Endometrial microvascular endothelial cells (primary cell): ENCODE measurements around the gene VPS50. TPM values are rescaled to one million over a fixed set of nuclear protein-coding genes. Genes with fewer than 3 reads are reported as not detected.

ENCODE experiments used
- in situ Hi-C: cut with HindIII; loops from 2 replicates; pipeline ENCODE4 v1.10.0; 2017; ENCODE audit warnings: low sequenced_read_pairs, low pct_unique_long_range_greater_than_20kb; ENCODE audit errors: inconsistent ontology term
- total RNA-seq: library from RNA; depleted of rRNA; stranded (reverse); fragments of >200 nt; gene quantifications from one replicate; pipeline ENCODE4 v1.2.3, GENCODE V29; 2015; ENCODE audit errors: inconsistent ontology term

Gene VPS50
- total RNA-seq, 1 donor from 2014 or later: 15.8 TPM

- in situ Hi-C loops: no loop called here
Measured at GRCh38 chr7:93374345-93374940, 142.3 kb downstream of the VPS50 start.

DNA sequence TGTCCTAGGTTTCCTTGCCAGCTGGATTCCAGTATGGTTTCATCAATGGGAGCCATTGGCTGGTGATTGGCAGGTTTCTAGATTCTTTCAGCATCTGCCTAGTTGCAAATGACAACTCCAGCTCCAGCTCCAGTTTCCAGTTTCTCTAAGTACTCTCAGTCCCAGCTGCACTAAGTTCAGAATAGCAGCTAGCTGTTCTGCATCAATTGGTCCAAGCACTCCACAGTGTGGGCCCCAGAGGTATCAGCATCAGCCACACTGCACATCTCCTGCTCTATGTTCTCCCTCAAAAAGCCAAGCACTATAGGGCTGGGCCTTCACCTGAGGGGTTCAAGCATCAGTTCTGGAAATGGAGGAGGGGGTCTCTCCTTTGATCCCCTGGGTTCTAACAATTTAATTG is 143.4 kb downstream of the VPS50 start:
- in situ Hi-C loops: no loop called here

DNA sequence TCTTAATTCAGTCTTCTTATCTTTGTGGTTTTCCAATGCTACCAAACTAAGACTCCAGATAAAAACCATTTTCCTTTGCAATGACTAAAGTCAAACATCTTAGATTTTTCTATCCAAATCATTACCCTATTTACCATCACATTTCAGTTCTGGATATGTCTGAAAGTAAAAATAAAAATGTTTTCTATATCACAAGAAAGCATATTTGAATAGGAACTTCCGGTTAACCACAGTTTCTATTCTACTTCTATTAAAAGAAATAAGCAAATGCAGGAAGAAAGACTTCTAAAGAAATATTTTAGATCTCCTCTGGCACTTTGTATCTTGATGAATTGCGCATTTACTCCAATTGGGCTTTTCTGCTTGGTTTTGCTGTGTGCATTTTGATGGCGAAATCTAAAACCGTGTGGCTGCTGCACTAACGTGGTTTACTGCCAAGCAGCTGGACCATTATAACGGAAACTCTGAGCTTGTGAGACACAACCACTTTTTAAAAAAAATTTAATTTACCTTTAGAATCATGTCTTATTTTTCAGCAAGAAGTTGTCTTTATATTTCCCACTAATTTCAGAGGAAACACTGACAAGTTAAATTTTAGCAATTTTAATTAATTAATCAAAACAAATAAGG is 146.1 kb downstream of the VPS50 start:
- in situ Hi-C loops: no loop called here

DNA sequence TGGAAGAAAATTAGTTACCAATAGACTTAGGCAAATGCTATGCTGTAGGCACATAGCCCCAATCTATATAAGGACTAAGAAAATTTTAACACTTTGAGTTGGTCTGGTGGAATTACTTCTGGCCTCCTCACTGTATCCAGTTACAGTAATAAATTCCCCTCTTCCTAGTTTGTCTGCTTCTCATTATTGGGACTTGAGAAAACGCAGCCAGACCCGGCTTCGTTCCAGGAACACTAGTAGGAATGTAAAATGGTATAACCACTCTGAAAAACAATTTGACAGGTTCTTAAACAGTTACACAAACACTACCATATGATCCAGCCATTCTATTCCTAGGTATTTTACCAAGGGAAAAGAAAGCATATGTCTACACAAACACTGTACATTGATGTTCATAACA is 150.2 kb downstream of the VPS50 start:
- in situ Hi-C loops: no loop called here

DNA sequence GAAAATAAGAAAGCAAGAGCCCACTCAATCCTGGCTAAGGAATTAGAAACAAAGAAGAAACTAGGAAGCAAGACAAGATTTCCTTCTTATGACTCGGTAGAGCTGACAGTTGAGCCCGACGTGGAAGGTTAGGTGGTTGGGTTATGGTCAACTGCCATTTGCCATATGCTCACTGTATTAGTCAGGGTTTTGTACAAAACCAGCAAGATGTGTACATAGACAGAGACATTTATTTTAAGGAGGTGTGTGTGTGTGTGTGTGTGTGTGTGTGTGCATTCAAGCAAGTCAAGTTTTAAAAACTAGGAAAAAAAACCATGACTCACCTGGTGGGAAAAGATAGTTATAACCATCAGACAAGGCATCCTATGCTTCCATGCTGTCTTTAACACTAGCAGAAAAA is 158.5 kb downstream of the VPS50 start:
- in situ Hi-C loops: no loop called here

DNA sequence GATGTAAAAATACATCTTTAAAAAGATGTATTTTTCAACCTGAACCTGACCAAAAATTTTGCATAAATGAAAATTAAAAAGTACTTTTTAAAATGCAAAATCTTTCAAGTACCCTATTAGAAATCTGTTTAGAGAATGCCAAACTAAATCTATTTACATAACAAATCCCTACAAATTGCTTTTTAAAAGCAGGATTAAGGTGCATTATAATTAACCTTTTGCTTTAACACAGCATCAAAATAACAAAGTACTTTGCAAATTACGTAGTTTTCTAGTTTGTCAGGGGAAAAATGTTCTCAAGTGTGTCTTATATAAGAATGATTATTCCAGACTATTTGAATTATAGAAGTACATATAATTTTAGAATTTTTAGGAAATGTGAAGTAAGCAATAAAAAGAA is 160.8 kb downstream of the VPS50 start:
- in situ Hi-C loops: no loop called here

DNA sequence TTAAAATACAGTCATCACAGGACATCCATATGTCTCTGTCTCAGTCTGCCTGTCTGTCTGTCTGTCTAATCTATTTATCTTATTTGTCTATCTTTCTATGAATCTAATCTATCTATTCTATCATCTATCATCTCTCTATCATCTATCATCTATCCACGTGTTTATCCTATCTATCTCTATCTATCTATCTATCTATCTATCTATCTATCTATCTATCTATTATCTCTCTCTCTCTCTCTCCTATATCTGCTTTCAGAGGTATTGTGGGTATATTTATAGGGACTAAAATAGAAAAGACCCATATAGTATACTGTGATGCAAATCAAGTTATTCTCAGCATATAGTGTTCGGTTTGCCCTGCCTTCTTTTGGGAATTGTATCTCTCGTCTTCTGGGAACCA is 167.5 kb downstream of the VPS50 start:
- in situ Hi-C loops: no loop called here

GRCh38 chr7:93402944-93403343 is 170.8 kb downstream of the VPS50 start:
- in situ Hi-C loops: no loop called here

GRCh38 chr7:93407239-93407638 is 175.1 kb downstream of the VPS50 start:
- in situ Hi-C loops: no loop called here

GRCh38 chr7:93409324-93409723 is 177.2 kb downstream of the VPS50 start:
- in situ Hi-C loops: no loop called here

Other genes with a start within 250 kb of the VPS50 start
- gene SAMD9, start 114.4 kb upstream of the VPS50 start, total RNA-seq: 13.9 TPM
- gene SAMD9L, start 84.0 kb upstream of the VPS50 start, total RNA-seq: 43.4 TPM
- not detected for gene HEPACAM2, start 5.9 kb upstream of the VPS50 start, total RNA-seq